Breast epithelium (tissue), 3 donors: ENCODE results near the gene TFE3.

ENCODE experiments used
- POLR2A ChIP-seq: fragments of 450-650 bp; IDR thresholded peaks from one replicate; pipeline ENCODE4 v1.6.1; 2016; ENCODE audit warnings: antibody characterized with exemption, mild to moderate bottlenecking, moderate library complexity
- POLR2AphosphoS5 ChIP-seq, 3 donors: sonication (generic); formaldehyde crosslinking; IDR thresholded peaks; one replicate each; pipeline ENCODE4 v1.6.1; 2017; ENCODE audit warnings: antibody characterized with exemption in 3 of 3
- TF ChIP-seq, protein P1 (sequence below), 3 donors: fragments of 450-650 bp; IDR thresholded peaks; one replicate each; pipeline ENCODE4 v1.5.1; 2016 to 2017; ENCODE audit warnings: antibody characterized with exemption in 3 of 3, mild to moderate bottlenecking in 3 of 3, moderate library complexity in 3 of 3

GRCh38 chrX:48999030-48999429, 44.1 kb downstream of the TFE3 start:
- TF ChIP-seq, protein P1, sequence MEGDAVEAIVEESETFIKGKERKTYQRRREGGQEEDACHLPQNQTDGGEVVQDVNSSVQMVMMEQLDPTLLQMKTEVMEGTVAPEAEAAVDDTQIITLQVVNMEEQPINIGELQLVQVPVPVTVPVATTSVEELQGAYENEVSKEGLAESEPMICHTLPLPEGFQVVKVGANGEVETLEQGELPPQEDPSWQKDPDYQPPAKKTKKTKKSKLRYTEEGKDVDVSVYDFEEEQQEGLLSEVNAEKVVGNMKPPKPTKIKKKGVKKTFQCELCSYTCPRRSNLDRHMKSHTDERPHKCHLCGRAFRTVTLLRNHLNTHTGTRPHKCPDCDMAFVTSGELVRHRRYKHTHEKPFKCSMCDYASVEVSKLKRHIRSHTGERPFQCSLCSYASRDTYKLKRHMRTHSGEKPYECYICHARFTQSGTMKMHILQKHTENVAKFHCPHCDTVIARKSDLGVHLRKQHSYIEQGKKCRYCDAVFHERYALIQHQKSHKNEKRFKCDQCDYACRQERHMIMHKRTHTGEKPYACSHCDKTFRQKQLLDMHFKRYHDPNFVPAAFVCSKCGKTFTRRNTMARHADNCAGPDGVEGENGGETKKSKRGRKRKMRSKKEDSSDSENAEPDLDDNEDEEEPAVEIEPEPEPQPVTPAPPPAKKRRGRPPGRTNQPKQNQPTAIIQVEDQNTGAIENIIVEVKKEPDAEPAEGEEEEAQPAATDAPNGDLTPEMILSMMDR (IDR thresholded peaks at IDR 0.05), result no peak
- no peak for TF ChIP-seq POLR2A
- no peak for TF ChIP-seq POLR2AphosphoS5 (IDR thresholded peaks at IDR 0.05)
